A549 treated with Mapracorat at 1 μM for 4 hours (cell line): Measurements from ENCODE around the gene SLC38A10. TPM values are rescaled to one million over a fixed set of nuclear protein-coding genes. Genes with fewer than 3 reads are reported as not detected.

Source experiments
- total RNA-seq: library from RNA; stranded (reverse); fragments of 200-300 nt; extraction: Qiagen RNA extraction; gene quantifications from 5 replicates; pipeline ENCODE4 v1.2.3, GENCODE V29; 2022

SLC38A10 gene
- total RNA-seq: 48.0 to 77.5 TPM (median 76.0 TPM) in 5 replicates

GRCh38 chr17:81295031-81295675, at the start of gene SLC38A10:
TSS of gene SLC38A10 (minus strand) at chr17:81295307. CDS start at chr17:81294921, 386 bp downstream.

GRCh38 chr17:81238815-81239713, 56.0 kb downstream of the SLC38A10 start, which contains the start of the genes NDUFAF8 and TEPSIN:
TSS of gene NDUFAF8 (plus strand) at chr17:81239318. CDS start at chr17:81239364, 46 bp downstream.
TSS of gene TEPSIN (minus strand) at chr17:81239055. CDS start at chr17:81239033, 22 bp downstream.

GRCh38 chr17:81222906-81223761, 72.0 kb downstream of the SLC38A10 start, which contains the start of gene CEP131:
TSS of gene CEP131 (minus strand) at chr17:81222965. CDS start at chr17:81220056, 2,909 bp downstream.

Other genes starting within 250 kb of the SLC38A10 start
- gene PVALEF, start 129.8 kb downstream of the SLC38A10 start, total RNA-seq: not detected in 5 replicates
- 0.25 to 0.65 TPM (median 0.33 TPM) in 5 replicates for gene AATK, start 129.1 kb downstream of the SLC38A10 start, total RNA-seq
- gene CEP131, start 72.3 kb downstream of the SLC38A10 start, total RNA-seq: 6.0 to 9.8 TPM (median 8.0 TPM) in 5 replicates
- 17.8 to 29.7 TPM (median 28.2 TPM) in 5 replicates for gene TEPSIN, start 56.3 kb downstream of the SLC38A10 start, total RNA-seq
- 99.5 to 232 TPM (median 212 TPM) in 5 replicates for gene NDUFAF8, start 56.0 kb downstream of the SLC38A10 start, total RNA-seq
- 6.4 to 10.5 TPM (median 9.6 TPM) in 5 replicates for gene BAHCC1, start 100.2 kb upstream of the SLC38A10 start, total RNA-seq
- gene ACTG1, start 217.5 kb upstream of the SLC38A10 start, total RNA-seq: 5,013 to 5,756 TPM (median 5,242 TPM) in 5 replicates
- 0.59 to 1.9 TPM (median 1.4 TPM) in 5 replicates for gene FSCN2, start 233.1 kb upstream of the SLC38A10 start, total RNA-seq